HG03025 (cell line): Measurements from ENCODE around the gene WTIP.

Source experiments
- ATAC-seq: cut with Tn5 transposase; IDR thresholded peaks from one replicate; pipeline ENCODE4 v1.9.1; 2021; ENCODE audit warnings: mild to moderate bottlenecking, moderate library complexity; ENCODE audit not compliant: unreplicated experiment, low FRiP score

WTIP gene

GRCh38 chr19:34556488-34556887 is 74.9 kb downstream of the WTIP start:
- no peak for ATAC-seq

DNA sequence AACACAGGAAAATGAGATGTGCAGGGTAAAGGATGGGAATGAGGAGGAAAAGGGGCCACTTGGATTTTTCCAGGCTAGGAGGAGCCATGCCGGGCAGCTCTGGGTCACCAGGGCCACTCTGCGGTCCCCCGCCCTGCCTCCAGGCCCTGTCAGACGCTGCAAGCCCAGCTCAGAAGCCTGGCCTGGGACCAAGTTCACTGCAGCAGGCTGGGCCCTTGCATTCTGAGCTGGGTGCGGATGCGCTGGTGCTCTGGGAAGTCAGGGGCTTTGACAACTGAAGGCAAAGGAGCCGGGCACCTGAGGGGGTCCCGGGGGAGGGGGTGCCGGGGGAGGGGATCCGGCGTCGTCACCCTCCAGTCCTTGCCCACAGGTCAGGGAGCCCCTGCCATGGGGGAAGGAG is 77.5 kb downstream of the WTIP start:
- ATAC-seq, result no peak

DNA sequence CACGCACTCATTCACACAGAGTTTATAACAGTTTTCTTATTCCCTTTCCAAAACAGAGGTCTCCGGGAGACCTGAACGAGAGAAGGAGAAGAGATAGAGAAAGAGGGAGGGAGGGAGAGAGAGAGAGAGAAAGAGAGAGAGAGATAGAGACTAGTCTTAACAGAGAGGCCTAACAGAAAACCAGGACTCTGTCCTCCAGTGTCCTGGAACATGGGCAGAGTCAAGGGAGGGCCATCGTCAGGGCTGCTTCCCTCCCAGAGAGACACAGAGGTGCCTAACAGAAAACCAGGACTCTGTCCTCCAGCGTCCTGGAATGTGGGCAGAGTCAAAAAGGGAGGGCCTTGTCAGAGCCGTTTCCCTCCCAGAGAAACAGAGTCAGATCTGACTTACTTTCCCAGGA is 78.7 kb downstream of the WTIP start:
- no peak for ATAC-seq
